HEK293 (cell line): ENCODE results near the gene GTPBP3.

Source experiments
- BCL11B ChIP-seq: fragments of 450-650 bp; formaldehyde crosslinking; IDR thresholded peaks from 2 replicates; pipeline ENCODE4 v1.5.1; 2016; ENCODE audit warnings: low read depth, missing biosample characterization, missing genetic modification characterization
- GFI1B ChIP-seq: fragments of 450-650 bp; formaldehyde crosslinking; IDR thresholded peaks from 2 replicates; pipeline ENCODE4 v1.5.1; 2016; ENCODE audit warnings: missing biosample characterization, missing genetic modification characterization
- GLI4 ChIP-seq: fragments of 450-650 bp; formaldehyde crosslinking; IDR thresholded peaks from 2 replicates; pipeline ENCODE4 v1.5.1; 2016; ENCODE audit warnings: missing biosample characterization, missing genetic modification characterization
- HIC1 ChIP-seq: fragments of 450-650 bp; formaldehyde crosslinking; IDR thresholded peaks from 2 replicates; pipeline ENCODE4 v1.5.1; 2016; ENCODE audit warnings: missing biosample characterization, missing genetic modification characterization
- MEIS1 ChIP-seq: sonication (generic); formaldehyde crosslinking; IDR thresholded peaks from 2 replicates; pipeline ENCODE4 v1.8.1; 2022; ENCODE audit warnings: missing genetic modification reagents, mild to moderate bottlenecking, borderline replicate concordance
- SCRT2 ChIP-seq: fragments of 450-650 bp; formaldehyde crosslinking; IDR thresholded peaks from 2 replicates; pipeline ENCODE4 v1.5.1; 2016; ENCODE audit warnings: missing biosample characterization, missing genetic modification characterization
- SP7 ChIP-seq: fragments of 450-650 bp; formaldehyde crosslinking; IDR thresholded peaks from 2 replicates; pipeline ENCODE4 v1.5.1; 2016; ENCODE audit warnings: missing biosample characterization, missing genetic modification characterization
- WT1 ChIP-seq: fragments of 450-650 bp; formaldehyde crosslinking; IDR thresholded peaks from 2 replicates; pipeline ENCODE4 v1.5.1; 2016; ENCODE audit warnings: missing biosample characterization, missing genetic modification characterization
- YY1 ChIP-seq: fragments of 450-650 bp; formaldehyde crosslinking; IDR thresholded peaks from 2 replicates; pipeline ENCODE4 v1.5.1; 2018; ENCODE audit warnings: missing biosample characterization, missing genetic modification characterization
- ZBTB21 ChIP-seq: fragments of 450-650 bp; formaldehyde crosslinking; IDR thresholded peaks from 2 replicates; pipeline ENCODE4 v1.5.1; 2017; ENCODE audit warnings: missing biosample characterization, missing genetic modification characterization
- ZBTB48 ChIP-seq: fragments of 450-650 bp; formaldehyde crosslinking; IDR thresholded peaks from 2 replicates; pipeline ENCODE4 v1.5.1; 2016; ENCODE audit warnings: missing biosample characterization, missing genetic modification characterization
- ZFHX2 ChIP-seq: fragments of 450-650 bp; formaldehyde crosslinking; conservative IDR thresholded peaks from 2 replicates; pipeline ENCODE4 v1.5.1; 2016; ENCODE audit warnings: missing biosample characterization, missing genetic modification characterization
- ZFP69B ChIP-seq: fragments of 450-650 bp; formaldehyde crosslinking; IDR thresholded peaks from 2 replicates; pipeline ENCODE4 v1.5.1; 2016; ENCODE audit warnings: missing biosample characterization, missing genetic modification characterization
- ZNF146 ChIP-seq: fragments of 450-650 bp; formaldehyde crosslinking; IDR thresholded peaks from 2 replicates; pipeline ENCODE4 v1.5.1; 2016; ENCODE audit warnings: missing biosample characterization, missing genetic modification characterization
- ZNF174 ChIP-seq: fragments of 450-650 bp; formaldehyde crosslinking; IDR thresholded peaks from 2 replicates; pipeline ENCODE4 v1.5.0; 2017; ENCODE audit warnings: missing biosample characterization, mild to moderate bottlenecking, missing genetic modification characterization
- ZNF19 ChIP-seq: fragments of 450-650 bp; formaldehyde crosslinking; IDR thresholded peaks from 2 replicates; pipeline ENCODE4; 2016; ENCODE audit warnings: missing biosample characterization, missing genetic modification characterization, low read depth
- ZNF214 ChIP-seq: fragments of 450-650 bp; formaldehyde crosslinking; IDR thresholded peaks from 2 replicates; pipeline ENCODE4 v1.5.1; 2017; ENCODE audit warnings: missing biosample characterization, mild to moderate bottlenecking, missing genetic modification characterization, borderline replicate concordance
- ZNF280D ChIP-seq: fragments of 450-650 bp; formaldehyde crosslinking; IDR thresholded peaks from 2 replicates; pipeline ENCODE4 v1.5.1; 2016; ENCODE audit warnings: missing biosample characterization, missing genetic modification characterization
- ZNF311 ChIP-seq: fragments of 450-650 bp; formaldehyde crosslinking; IDR thresholded peaks from 2 replicates; pipeline ENCODE4 v1.5.1; 2017; ENCODE audit warnings: missing biosample characterization, missing genetic modification characterization, borderline replicate concordance
- ZNF341 ChIP-seq: fragments of 450-650 bp; formaldehyde crosslinking; IDR thresholded peaks from 2 replicates; pipeline ENCODE4; 2016; ENCODE audit warnings: low read depth, missing biosample characterization, missing genetic modification characterization
- ZNF549 ChIP-seq: fragments of 450-650 bp; IDR thresholded peaks from 2 replicates; pipeline ENCODE4 v1.5.1; 2018; ENCODE audit warnings: missing biosample characterization, missing genetic modification characterization, mild to moderate bottlenecking, inconsistent platforms, moderate library complexity
- ZNF558 ChIP-seq: fragments of 450-650 bp; formaldehyde crosslinking; IDR thresholded peaks from 2 replicates; pipeline ENCODE4 v1.5.1; 2016; ENCODE audit warnings: missing biosample characterization, missing genetic modification characterization
- ZNF561 ChIP-seq: fragments of 450-650 bp; IDR thresholded peaks from 2 replicates; pipeline ENCODE4 v1.5.1; 2018; ENCODE audit warnings: missing biosample characterization, missing genetic modification characterization, borderline replicate concordance
- ZNF600 ChIP-seq: fragments of 450-650 bp; formaldehyde crosslinking; IDR thresholded peaks from 2 replicates; pipeline ENCODE4 v1.5.1; 2016; ENCODE audit warnings: missing biosample characterization, missing genetic modification characterization
- ZNF621 ChIP-seq: fragments of 450-650 bp; formaldehyde crosslinking; IDR thresholded peaks from 2 replicates; pipeline ENCODE4 v1.5.1; 2017; ENCODE audit warnings: missing biosample characterization, missing genetic modification characterization
- ZNF629 ChIP-seq: fragments of 450-650 bp; formaldehyde crosslinking; IDR thresholded peaks from 2 replicates; pipeline ENCODE4 v1.5.1; 2017; ENCODE audit warnings: missing biosample characterization, missing genetic modification characterization
- ZNF677 ChIP-seq: fragments of 450-650 bp; IDR thresholded peaks from 2 replicates; pipeline ENCODE4 v1.5.0; 2018; ENCODE audit warnings: missing biosample characterization, mild to moderate bottlenecking, missing genetic modification characterization, moderate library complexity
- ZNF692 ChIP-seq: fragments of 450-650 bp; formaldehyde crosslinking; IDR thresholded peaks from 2 replicates; pipeline ENCODE4 v1.5.1; 2016; ENCODE audit warnings: missing biosample characterization, missing genetic modification characterization
- ZNF785 ChIP-seq: fragments of 450-650 bp; formaldehyde crosslinking; IDR thresholded peaks from 2 replicates; pipeline ENCODE4 v1.5.1; 2016; ENCODE audit warnings: missing biosample characterization, missing genetic modification characterization
- ZNF837 ChIP-seq: fragments of 450-650 bp; formaldehyde crosslinking; IDR thresholded peaks from 2 replicates; pipeline ENCODE4 v1.5.1; 2016; ENCODE audit warnings: missing biosample characterization, missing genetic modification characterization
- ZSCAN5A ChIP-seq: fragments of 450-650 bp; formaldehyde crosslinking; IDR thresholded peaks from 2 replicates; pipeline ENCODE4 v1.5.1; 2016; ENCODE audit warnings: missing biosample characterization, missing genetic modification characterization
- ZXDB ChIP-seq: fragments of 450-650 bp; formaldehyde crosslinking; IDR thresholded peaks from 2 replicates; pipeline ENCODE4 v1.5.1; 2016; ENCODE audit warnings: missing biosample characterization, missing genetic modification characterization

The GTPBP3 gene

GRCh38 chr19:17336872-17337674 lies at the start of gene GTPBP3 (continued):
- peak; percentile 93 for TF ChIP-seq ZNF692
- TF ChIP-seq ZNF146: peak; percentile 74; the same call in 1 of the 2 replicates
- no peak for TF ChIP-seq ZNF837
- TF ChIP-seq ZNF549 (tag by site-specific recombination): no peak
- TF ChIP-seq WT1 (tag by site-specific recombination): peak; percentile 85
- TF ChIP-seq ZNF629 (tag by site-specific recombination): peak; percentile 89
- peak; percentile 98 for TF ChIP-seq YY1
- TF ChIP-seq SCRT2 (tag by site-specific recombination): peak; percentile 64
- TF ChIP-seq ZNF600 (tag by site-specific recombination): peak; percentile 100
- no peak for TF ChIP-seq ZNF19 (tag by site-specific recombination)
- TF ChIP-seq ZNF621 (tag by site-specific recombination): no peak
- TF ChIP-seq HIC1 (tag by site-specific recombination): peak; percentile 8; the same call in 1 of the 2 replicates
- no peak for TF ChIP-seq ZNF174 (tag by site-specific recombination)
- TF ChIP-seq GFI1B: peak; percentile 19; the same call in 1 of the 2 replicates
- no peak for TF ChIP-seq MEIS1 (CRISPR knock-in tag)
- TF ChIP-seq SP7 (tag by site-specific recombination): peak; percentile 97
- TF ChIP-seq ZNF561 (tag by site-specific recombination): peak; percentile 95
- peak; percentile 77 for TF ChIP-seq ZSCAN5A
- no peak for TF ChIP-seq ZNF214 (tag by site-specific recombination)
- TF ChIP-seq ZNF785 (tag by site-specific recombination): no peak
- no peak for TF ChIP-seq BCL11B (tag by site-specific recombination)
- no peak for TF ChIP-seq ZNF311 (tag by site-specific recombination)
- TF ChIP-seq ZXDB (tag by site-specific recombination): peak; percentile 99
- peak; percentile 89 for TF ChIP-seq GLI4 (tag by site-specific recombination)
- TF ChIP-seq ZFHX2 (tag by site-specific recombination): peak; percentile 92
- TF ChIP-seq ZNF341 (tag by site-specific recombination): peak; percentile 87
- peak; percentile 86; the same call in 1 of the 2 replicates for TF ChIP-seq ZNF558
- TF ChIP-seq ZNF677 (tag by site-specific recombination): no peak
- peak; percentile 92; the same call in 1 of the 2 replicates for TF ChIP-seq ZBTB48
- TF ChIP-seq ZFP69B (tag by site-specific recombination): peak; percentile 93
- peak; percentile 77; the same call in 1 of the 2 replicates for TF ChIP-seq ZNF280D (tag by site-specific recombination)
- TF ChIP-seq ZBTB21 (tag by site-specific recombination): peak; percentile 82; the same call in 1 of the 2 replicates
